Middle frontal gyrus (tissue), 1 donor: Measurements from ENCODE around the gene BAZ2B.
A peak's percentile ranks its signal among the peaks of the same experiment; 100 is the strongest.
"Not testable (repeated sequence)": the region's sequence is repeated elsewhere in the genome, so short reads cannot be mapped to it uniquely, and the experiment has no call there.

Experiments used
- DNase-seq: peaks from one replicate; pipeline ENCODE4 v3.0.0-alpha.2; 2015; ENCODE audit warnings: low spot score; ENCODE audit errors: extremely low spot score

BAZ2B gene, protein sequence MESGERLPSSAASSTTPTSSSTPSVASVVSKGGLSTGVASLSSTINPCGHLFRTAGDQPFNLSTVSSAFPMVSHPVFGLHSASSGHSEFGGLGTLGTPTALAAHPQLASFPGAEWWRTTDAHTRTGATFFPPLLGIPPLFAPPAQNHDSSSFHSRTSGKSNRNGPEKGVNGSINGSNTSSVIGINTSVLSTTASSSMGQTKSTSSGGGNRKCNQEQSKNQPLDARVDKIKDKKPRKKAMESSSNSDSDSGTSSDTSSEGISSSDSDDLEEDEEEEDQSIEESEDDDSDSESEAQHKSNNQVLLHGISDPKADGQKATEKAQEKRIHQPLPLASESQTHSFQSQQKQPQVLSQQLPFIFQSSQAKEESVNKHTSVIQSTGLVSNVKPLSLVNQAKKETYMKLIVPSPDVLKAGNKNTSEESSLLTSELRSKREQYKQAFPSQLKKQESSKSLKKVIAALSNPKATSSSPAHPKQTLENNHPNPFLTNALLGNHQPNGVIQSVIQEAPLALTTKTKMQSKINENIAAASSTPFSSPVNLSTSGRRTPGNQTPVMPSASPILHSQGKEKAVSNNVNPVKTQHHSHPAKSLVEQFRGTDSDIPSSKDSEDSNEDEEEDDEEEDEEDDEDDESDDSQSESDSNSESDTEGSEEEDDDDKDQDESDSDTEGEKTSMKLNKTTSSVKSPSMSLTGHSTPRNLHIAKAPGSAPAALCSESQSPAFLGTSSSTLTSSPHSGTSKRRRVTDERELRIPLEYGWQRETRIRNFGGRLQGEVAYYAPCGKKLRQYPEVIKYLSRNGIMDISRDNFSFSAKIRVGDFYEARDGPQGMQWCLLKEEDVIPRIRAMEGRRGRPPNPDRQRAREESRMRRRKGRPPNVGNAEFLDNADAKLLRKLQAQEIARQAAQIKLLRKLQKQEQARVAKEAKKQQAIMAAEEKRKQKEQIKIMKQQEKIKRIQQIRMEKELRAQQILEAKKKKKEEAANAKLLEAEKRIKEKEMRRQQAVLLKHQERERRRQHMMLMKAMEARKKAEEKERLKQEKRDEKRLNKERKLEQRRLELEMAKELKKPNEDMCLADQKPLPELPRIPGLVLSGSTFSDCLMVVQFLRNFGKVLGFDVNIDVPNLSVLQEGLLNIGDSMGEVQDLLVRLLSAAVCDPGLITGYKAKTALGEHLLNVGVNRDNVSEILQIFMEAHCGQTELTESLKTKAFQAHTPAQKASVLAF (N-terminal part only)

DNA sequence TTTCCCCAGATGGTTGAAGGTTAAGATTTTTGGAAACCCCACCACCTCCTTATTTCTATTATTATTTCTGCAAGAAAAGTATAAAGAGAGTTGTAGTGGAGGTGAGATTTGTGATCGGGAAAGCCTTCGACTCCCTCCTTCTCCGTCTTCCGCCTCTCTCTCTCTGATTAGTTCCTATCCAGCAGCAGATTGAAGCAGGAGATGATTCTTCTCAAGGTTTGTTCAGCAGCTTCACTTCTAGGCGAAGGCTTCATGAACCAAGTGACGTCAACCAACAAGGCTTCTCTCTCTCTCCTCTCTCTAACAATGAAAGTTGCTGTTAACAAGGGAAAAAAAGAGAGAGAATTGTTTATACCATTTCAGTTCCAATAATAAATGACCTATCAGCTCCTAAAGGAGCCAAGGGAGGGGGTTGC, at the start of gene BAZ2B:
BAZ2B (minus strand) TSS at position 263 of the 416 bp plus-strand sequence. CDS start 137,829 bp downstream, outside the sequence.
- DNase-seq, result peak; percentile 65

DNA sequence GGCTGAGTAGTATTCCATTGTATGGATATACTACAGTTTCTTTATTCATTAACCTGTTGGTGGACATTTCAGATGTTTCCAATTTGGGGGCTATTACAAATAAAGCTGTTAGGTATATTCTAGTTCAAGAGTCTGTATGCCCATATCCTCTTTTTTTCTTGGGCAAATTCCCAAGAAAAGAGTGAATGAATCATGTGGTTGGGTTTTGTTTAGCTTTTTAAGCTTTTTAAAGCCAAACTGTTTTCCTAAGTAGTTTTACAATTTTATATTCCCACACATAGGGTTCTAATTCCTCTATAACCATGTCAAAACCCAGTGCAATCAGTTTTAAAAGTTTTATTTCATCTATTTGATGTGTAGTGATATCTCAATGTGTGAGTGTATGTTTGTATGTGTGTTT, 44.9 kb upstream of the BAZ2B start:
- no peak for DNase-seq

DNA sequence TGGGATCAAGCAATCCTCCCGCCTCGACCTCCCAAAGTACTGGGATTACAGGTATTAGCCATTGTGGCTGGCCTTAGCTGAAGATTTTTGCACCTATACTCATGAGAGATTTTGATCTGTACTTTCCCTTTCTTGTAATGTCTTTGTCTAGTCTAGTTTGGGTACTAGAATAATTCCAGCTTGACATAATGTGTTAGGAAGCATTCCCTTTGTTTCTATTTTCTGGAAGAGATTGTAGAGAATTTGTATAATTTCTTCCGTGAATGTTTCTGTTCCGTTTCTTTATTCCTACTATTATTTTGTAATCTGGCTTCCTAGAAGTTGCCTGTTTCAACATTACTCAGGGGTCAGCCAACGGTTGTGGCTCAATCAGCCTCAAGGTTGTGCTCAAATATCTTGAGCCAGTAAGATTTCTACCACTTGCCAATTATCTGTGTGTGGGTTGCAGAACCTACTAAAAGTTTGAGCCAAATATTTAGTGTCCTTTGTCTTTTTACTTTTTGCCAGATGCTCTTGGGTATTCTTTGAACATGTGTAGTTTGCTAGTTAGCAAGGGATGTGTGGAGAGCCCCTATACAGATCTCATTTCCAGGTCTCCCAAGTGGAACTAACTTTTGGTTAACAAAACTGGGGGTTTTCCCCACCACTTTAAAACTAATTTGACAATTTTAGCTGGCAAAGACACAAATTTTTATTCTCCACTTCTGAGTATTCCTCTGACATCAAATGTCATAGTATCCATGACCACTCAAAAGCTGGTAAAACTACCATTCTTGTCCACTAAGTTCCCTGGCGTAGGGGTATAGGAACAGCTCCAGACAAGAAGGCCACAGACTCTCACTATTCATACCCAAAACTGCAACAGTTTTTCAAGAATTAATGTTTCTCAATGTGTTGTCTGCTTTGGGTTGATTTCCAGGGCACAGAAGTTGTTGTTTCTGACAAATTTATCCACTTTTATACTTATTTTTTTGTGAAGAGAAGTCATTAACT, 42.8 kb upstream of the BAZ2B start:
- DNase-seq, result no peak

DNA sequence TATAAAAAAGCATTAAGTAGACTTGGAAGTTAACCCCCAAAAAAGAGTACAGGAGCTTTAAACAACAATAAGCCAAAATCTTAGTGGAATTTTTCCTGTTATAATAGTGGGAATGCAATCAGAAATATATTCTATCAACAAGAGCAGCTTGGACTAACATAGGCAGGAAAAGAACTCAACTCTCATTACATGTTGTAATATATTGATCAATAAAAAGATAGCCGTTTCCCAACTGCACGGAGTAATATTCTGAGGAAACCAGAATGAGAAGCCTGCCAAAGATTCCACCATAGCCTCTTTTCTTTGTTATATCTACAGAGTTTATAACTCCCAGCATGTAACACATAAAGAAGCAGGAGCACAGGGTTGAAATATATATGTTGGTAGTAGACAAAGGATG, 37.6 kb upstream of the BAZ2B start:
- DNase-seq, result no peak

DNA sequence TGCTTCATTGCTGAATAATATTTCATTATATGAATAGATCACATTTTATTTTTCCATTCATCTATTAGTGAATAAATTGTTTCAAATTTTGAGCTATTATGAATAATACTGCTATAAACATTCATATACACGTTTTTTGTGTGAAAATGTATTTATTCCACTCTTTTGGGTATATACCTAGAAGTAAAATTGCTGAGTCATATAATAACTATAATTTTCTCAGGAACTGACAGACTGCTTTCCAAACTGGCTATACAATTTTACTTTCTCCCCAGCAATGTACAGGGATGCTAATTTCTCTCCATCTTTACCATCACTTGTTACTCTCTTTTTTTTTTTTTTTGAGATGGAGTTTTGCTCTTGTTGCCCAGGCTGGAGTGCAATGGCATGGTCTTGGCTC, 35.5 kb upstream of the BAZ2B start:
- DNase-seq, result no peak

DNA sequence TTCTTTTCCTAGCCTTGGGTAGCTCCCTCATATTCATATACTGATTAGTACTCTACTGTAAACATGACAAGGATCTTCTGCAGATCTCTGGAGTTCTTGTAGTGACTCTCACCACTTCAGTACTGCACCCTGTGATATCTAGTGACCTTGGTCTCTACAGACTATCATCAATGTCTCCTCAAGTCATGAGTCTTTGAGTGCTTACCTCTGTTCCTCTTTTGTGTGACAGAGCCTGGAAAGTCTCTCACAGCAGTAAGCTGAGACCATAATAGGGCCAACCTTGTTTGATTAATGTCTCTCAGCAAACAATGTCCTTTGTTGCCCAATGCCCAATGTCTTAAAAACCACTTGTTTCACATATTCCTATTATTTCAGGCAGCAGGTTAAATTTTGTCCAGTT, 34.2 kb upstream of the BAZ2B start:
- DNase-seq, result no peak

DNA sequence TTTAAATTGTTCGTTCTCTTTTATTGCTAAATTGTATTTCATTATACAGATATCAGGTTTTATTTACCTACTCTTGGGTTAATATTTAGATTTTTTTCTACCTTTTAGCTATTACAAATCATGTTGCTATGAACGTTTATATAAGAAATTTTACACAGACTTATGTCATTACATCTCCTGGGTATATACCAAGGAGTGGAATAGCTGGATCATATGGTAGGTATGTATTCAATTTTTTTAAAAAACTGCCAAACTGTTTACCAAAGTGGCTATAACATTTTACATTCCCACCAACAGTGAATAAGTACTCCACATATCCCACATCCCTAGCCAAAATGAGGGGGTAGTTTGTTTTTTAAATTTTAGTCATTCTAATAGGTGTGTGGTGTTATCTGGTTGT, 32.3 kb upstream of the BAZ2B start:
- DNase-seq, result no peak

DNA sequence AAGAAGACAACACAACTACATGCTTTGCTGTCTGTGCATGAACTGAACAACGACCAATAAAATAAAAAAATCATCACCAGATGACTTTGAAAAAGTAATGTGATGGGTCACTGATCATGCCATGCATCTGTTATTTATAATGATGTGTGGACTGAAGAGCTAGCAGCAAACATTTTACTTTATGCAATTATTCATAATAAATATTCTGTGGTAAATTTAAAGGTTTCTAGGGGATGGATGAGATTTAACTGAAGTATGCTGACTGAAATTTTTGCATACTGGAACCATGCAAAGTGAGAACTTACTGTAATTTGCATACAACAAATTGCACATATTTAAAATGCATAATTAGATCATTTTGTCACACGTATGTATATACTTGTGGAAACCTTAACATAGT, 31.3 kb upstream of the BAZ2B start:
- no peak for DNase-seq

DNA sequence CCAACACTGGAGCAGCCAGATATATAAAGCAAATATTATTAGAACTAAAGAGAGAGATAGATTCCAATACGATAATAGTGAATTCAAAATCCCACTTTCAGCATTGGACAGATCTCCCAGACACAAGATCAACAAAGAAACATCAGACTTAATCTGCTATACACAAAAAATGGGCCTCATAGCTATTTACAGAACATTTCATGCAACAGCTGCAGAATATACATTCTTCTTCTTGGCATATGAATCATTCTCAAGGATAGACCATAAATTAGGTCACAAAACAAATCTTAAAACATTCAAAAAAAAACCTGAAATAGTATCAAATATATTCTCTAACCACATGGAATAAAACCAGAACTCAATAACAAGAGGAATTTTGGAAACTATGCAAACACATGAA, 23.8 kb upstream of the BAZ2B start:
- no peak for DNase-seq

DNA sequence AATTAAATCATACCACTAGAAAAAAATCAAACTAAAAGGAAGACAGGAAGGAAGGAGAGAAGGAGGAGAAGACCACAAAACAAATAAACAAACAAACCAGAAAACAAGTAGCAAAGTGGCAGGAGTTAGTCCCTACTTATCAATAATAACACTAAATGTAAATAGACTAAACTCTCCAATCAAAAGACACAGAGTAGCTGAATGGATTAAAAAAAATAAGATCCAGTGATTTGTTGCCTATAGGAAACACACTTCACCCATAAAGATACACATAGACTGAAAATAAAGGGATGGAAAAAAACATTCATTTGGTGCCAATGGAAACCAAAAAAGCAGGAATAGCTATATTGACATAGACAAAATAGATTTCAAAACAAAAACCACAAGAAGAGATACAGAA, 23.4 kb upstream of the BAZ2B start:
- DNase-seq, result no peak

DNA sequence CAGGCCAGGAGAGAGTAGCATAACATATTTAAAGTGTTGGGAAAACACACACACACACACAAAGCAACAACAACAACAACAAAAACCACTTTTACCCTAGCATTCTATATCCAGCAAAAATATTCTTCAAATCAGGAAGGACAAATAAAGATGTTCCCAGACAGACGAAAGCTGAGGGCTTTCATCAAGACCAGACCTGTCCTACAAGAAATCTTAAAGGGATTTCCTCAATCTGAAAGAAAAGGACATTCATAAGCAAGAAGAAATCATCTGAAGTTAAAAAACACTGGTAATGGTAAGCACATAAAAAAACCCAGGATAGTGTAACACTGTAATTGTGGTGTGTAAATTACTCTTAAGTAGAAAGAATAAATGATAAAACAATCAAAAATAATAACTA, 22.7 kb upstream of the BAZ2B start:
- no peak for DNase-seq

DNA sequence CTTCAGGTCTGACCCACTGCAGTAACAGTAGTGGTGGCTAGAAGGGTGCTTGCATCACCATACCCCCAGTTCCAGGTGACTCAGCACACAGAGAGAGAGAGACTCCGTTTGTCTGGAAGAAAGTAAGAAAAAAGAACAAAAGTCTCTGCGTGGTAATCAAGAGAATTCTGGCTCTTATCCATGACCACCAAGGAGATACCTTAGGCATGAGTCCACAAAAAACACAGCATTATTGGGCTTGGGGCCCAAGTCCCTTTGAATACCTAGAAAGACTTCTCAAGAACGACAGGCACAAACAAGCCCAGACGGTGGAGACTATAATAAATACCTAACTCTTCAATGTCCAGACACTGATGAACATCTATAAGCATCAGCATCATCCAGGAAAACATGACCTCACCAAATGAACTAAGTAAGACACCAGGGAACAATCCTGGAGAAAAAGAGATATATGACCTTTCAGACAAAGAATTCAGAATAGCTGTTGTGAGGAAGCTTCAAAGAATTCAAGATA, 21.7 kb upstream of the BAZ2B start:
- no peak for DNase-seq

DNA sequence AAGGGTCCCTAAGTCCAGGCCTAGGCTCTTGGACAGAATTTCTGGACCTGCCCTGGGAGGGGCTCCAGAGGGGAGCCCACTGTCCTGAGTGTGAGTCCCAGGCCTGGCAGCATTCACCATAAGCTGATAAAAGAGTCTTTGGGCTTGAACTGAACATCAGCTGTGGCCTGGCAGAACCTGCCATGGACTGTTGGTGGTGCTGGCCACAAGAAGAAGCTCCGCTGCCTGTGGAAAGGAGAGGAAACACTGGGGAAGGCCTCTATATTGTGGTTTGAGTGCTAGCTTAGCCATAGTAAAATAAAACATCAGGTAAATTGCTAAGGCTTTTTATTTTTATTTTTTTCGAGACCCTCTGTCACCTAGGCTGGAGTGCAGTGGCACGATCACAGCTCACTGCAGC, 20.9 kb upstream of the BAZ2B start:
- DNase-seq, result no peak

DNA sequence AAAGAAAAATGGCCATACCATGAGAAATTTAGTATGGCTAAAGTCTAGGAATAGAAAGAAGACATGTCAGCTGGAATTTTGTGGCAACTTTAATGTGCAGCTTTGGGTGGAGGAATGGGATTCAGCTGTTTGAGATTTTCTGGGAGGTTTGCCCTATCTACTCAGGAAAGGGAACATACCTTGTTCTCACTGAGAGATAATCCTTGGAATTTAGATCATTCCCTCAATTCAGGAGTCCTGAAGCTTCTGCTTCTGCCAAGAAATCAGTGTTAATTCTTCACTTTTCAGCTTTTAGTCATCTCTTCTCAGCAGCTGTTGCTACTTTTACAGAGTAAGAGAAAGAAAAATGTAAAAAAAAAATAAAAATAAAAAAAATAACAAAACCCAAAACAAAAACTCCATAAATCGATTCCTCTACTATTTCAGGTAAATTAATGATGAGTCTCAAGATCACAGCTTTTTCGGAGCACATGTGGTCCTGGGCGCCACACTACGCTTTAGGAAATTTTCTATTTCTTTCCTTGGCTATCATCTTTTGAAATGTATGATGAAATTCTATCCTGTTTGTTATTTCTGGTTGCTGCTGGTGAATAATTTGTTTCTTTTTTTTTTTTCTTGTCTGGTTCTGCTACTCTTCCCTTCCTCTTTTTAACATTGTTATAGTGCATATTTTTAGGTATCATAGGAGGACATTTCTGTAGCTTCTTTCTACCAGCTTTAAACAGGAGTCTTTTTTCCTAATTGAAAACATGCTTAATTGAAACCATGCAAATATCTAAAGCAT, 18.9 kb upstream of the BAZ2B start:
- no peak for DNase-seq

DNA sequence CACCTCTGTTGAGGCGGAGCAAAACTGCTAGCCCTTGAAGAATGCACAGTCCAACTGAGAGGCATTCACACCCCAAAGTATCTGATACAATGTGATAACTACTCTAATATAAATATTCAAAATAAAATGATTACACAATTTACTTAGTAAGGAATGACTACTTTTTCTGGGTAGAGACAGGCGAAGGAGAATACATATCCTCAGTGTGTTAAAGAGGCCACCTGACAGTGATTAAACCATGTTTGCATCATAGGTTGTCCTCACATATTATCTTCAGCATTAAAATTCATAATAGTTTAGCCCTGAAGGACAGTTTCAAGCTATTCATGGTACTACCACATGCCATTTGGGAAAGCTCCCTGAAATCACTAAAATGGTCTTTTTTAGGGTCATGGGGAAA, 16.9 kb upstream of the BAZ2B start:
- no peak for DNase-seq

DNA sequence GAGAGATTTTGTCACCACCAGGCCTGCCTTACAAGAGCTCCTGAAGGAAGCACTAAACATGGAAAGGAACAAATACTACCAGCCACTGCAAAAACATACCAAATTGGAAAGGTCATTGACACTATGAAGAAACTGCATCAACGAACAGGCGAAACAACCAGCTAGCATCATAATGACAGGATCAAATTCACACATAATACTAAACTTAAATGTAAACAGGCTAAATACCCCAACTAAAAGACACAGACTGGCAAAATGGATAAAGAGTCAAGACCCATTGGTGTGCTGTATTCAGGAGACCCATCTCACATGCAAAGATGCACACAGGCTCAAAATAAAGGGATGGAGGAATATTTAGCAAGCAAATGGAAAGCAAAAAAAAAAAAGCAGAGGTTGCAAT, 9.3 kb upstream of the BAZ2B start:
- not testable (repeated sequence) for DNase-seq

DNA sequence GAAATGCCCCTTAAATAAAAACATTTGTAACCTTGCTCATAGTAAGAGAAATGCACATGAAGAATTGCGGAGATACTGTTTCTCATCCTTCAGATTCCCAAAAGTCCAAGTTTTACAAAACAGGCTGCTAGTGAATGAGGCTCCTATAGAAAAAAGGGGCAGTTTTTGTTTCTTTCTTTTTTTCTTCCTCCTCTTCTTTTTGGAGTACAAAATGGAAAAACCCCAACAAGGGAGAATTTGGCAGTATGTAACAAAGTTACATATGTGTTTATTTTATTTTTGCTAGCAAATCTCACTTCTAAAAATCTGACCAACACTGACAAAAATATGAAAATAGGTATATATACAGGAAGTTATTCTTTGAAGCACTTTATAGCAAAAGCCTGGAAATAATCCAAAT, 7.1 kb upstream of the BAZ2B start:
- no peak for DNase-seq

DNA sequence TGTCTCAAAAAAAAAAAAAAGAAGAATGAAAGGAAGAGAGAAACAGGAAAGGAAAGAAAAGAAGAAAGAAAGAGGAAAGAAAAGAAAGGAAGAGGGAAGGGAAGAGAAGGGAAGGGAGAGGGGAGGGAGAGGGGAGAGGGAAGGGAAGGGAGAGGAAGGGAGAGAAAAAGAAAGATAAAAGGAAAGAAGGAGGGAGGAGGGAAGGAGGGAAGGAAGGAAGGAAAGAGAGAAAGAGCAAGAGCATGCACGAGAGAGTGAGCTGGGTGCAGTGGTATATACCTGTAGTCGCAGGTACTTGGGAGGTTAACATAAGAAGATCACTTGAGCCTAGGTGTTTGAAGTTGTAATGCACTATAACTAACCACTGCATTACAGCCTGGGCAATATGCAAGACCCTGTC, 6.6 kb upstream of the BAZ2B start:
- no peak for DNase-seq

DNA sequence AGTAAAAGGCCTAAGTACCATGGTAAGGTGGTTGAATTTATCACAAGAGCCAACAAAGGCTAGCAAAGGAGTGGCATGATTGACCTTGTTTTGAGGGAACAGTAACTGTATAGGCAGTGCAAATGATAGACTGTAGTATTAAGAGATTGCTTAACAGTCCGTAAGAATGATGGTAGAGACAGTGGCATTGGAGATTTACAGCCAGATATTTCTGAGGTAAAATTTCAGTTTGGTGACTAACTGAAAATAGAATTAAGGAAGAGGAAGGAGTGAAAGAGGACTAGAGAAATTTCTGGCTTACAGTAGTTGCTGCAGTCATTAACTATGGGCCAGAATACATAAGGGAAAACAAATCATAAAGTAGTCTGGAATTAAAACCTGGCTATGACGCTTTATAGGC, 4.4 kb upstream of the BAZ2B start:
- no peak for DNase-seq

DNA sequence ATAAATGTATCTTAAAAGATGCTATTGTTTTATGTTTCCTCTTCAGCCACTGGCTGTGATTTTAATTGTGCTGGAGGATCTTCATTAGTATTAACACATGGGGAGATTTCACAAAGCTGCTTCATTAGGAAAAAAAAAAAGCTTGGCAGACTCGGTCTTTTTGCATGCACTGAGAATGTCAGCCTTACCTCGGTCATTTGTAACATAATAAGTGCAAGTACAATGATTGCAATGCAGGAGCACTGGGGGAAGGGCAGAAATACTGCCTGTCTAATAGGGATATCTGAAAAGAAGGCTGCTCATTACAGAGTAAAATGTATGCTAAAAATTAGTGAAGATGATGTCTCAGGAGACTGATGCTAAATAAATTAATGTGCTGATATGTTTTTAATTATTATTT, 1.3 kb upstream of the BAZ2B start:
- DNase-seq, result no peak
